Body of pancreas (tissue), 4 donors: ENCODE data around the gene MAGI1.

Experiments
- CTCF ChIP-seq, 7 experiments: fragments of 450-650 bp in 4 of 7; fragments of 200-600 bp in 3 of 7; sonication (generic) in 3 of 7; IDR thresholded peaks; one replicate each; pipeline ENCODE4 v1.5.1; 2016 to 2019; ENCODE audit warnings: antibody characterized with exemption in 7 of 7
- POLR2A ChIP-seq, 3 donors: fragments of 450-650 bp; IDR thresholded peaks; one replicate each; pipeline ENCODE4 v1.6.1; 2016; ENCODE audit warnings: antibody characterized with exemption in 3 of 3, mild to moderate bottlenecking in 2 of 3

- TF ChIP-seq CTCF (IDR thresholded peaks at IDR 0.05) (no peak), POLR2A (IDR thresholded peaks at IDR 0.05) (no peak)
Observed at GRCh38 chr3:65483480-65483879, 555.2 kb downstream of the MAGI1 start.
